DMS 273 (cell line): Measurements from ENCODE around the gene POPDC3.
"Not testable (repeated sequence)": the region's sequence is repeated elsewhere in the genome, so short reads cannot be mapped to it uniquely, and the experiment has no call there.

Experiments
- DNase-seq: peaks from one replicate; lab custom pipeline; 2025; ENCODE audit not compliant: unreplicated experiment; lab: John Stamatoyannopoulos, UW

Gene POPDC3

DNA sequence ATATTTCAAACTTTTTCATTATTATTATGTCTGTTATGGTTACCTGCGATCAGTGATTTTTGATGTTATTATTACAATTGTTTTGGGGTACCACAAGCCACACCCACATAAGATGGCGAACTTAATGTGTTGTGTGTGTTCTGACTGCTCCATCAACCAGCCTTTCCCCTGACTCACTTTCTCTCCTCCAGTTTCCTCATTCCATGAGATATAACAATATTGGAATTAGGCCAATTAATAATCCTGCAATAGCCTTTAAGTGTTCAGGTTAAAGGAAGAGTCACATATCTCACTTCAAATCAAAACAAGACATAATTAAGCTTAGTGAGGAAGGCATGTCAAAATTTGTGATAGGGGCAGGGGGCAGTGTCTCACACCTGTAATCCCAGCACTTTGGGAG lies 16.3 kb upstream of the POPDC3 start:
- no peak for DNase-seq

DNA sequence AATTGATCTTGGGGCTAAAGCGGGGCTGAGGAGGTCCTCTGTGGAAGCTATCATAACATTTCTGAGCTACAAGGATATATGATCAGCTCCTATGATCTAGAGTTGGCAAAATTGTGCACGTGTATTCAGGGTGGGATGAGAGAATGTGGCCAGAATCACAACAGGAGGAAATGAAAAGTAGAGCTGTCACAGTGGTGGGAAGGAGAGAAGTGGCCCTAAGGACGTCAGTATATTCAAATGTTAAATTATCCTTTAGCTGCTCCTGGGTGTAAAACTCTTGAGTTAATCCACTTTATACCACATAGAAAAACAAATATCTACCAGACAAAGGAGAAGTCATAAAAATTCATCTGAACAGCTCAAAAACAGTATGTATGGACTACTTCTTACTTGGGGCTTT lies 14.8 kb upstream of the POPDC3 start:
- no peak for DNase-seq

DNA sequence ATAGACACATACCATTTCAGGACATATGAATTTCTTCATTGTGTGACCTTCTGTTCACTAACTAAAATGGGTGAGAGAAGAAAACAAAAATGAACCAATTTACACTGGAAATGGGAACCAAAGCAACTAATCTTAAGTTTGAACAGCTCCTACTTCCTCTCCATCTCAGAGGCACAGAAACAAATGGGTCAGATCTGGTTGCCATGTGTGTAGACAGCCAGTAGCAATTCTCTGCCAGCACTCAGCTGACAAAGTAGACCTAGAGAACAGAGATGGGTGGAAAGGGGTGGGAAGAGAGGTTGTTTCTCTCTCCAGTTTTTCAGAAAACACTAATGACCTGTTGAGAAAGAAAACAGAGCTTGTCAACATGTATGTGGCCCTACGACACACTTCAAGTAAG lies 14.3 kb upstream of the POPDC3 start:
- no peak for DNase-seq

- peak; percentile 9 for DNase-seq
These were observed 13.8 kb upstream of the POPDC3 start for GRCh38 chr6:105193647-105194046.

DNA sequence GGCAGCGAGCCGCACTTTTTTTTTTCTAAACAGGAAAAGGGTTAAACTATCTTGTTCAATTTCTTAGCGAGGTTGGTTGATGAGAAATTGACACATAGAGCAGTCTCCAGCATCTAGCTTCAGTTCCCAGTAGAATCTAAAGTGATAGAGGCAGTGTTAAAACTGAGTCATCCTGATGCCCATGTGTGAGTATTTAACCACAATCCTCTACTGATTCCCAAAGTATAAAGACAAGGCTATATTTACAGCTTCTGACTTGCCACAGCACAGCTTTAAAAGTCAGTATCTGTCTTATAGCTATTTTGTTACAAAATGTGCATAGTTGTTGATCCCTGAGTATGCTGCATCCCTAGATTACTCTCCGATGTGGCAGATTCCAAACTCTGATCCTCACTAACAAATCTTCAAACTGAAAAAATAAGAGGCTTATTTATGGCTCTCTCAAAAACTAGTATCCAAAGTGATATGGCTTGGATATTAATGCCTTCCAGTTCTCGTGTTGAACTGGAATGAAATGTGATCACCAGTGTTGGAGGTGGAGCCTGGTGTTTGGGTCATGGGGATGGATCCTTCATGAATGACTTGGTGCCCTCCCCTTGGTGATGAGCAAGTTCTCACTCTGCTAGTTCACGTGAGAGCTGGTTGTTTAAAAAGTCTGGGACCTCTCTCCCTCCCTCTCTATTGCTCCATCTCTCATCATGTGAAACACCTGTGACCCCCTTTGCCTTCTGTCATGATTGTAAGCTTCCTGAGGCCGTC lies 13.1 kb upstream of the POPDC3 start:
- DNase-seq = no peak

GRCh38 chr6:105191351-105191750 lies 11.5 kb upstream of the POPDC3 start:
- DNase-seq = no peak

DNA sequence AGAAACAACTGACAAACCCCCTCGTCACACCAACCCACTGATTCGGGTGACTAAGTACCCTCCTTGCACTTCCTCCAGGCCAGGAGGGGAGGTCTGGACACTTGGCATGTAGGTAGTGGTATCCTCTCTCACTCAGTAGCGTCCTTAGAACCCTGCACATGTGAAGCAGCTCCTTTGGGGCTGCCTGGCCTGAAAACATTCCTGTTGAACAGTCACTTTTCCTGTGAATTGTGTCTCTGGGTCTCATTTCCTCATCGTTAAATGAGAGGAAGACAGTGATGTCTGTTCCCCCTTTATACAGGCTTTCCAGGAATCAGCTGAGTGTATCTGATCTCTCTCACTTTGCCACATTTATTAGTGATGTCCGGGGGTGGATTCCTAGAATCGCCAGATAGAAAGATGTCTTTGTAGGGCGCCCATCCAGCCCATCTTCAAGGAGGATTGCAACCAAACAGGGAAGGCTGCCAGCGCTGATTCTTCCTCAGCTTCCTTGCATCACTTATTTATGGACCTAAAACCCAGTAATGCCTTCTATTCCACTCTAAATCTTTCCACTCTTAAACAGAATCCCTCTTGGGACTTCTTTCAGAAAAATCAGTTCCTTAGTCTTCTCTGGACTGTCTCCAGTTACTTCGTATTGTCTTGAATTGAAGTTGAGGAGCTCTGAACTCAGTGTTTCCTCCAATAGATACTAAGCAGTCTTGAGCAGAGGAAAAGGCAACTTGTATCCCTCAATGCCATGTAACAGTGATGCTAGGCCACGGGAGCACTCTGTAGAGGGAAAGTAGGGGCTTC lies 9.4 kb upstream of the POPDC3 start:
- DNase-seq = no peak

GRCh38 chr6:105188251-105188650 lies 8.4 kb upstream of the POPDC3 start:
- no peak for DNase-seq

GRCh38 chr6:105186576-105186975 lies 6.8 kb upstream of the POPDC3 start:
- DNase-seq = no peak

DNA sequence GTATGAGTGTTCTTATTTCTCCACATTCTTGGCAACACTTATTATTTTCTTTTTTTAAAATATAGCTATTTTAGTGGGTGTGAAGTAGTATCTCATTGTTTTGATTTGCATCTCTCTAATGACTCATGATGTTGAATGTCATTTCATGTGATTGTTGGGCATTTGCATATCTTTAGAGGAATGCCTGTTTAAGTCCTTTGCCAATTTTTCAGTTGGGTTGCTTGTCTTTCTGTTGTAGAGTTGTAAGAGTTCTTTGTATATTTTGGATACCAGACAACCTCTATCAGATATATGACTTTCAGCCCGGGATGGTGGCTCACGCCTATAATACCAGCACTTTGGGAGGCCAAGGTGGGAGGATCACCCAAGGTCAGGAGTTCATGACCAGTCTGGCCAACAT lies 5.1 kb upstream of the POPDC3 start:
- DNase-seq = no peak

GRCh38 chr6:105181981-105182515 lies 2.2 kb upstream of the POPDC3 start:
- DNase-seq = no peak

DNA sequence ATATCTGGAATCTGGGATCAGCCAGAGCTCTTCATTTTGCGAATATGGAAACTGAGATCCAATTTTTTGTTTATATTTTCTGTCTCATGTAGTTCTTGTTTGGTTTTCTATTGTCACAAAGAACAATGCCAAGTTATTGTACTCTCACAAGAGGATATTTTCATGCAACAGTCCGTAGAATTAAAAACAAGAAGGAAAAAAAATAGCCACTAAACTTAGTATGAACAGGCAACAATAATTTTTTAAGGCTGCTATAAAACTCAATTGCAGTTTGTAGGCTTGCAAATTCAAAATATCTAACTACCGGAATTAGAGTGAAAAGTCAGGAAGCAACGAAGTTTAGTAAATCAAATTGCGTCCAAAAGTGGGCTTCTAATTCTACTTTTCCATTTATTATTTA lies 1.2 kb downstream of the POPDC3 start:
- no peak for DNase-seq

DNA sequence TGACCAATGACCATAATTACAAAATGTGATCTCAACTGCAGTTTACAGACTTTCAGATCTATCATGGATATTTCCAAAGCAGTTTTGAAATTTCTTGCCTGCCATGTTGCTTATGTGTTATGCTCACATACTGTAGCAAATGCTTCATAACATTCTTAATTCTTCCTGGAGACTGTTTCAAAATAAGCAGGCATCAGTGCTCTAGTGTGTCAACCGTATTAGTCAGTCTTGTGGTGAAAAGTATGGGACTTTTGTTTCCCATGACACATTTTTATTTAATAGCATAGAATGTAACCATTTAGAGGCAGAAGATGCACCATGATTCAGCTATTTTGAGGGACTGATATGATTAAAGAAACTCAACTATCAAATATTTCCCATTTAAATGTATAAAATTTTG lies 1.7 kb downstream of the POPDC3 start:
- DNase-seq = peak; percentile 15

GRCh38 chr6:105177556-105177955 lies 2.3 kb downstream of the POPDC3 start:
- DNase-seq = no peak

DNA sequence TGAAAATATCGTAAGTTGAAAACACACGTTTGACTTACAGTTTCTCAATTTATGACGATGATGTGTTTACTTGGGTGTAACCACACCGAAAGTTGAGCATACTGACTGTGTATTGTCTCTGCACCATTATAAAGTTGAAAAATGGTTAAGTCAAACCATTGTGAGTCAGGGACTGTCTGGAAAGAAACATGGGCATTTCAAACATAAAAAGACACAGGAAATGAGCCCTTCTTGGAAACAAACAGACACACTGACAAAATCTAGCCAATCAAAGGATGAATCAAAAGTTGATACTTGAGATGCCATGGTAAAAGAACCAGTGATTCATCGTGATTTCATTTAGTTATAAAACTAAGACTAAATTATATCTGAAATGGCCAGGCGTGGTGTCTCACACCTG lies 5.3 kb downstream of the POPDC3 start:
- no peak for DNase-seq

- DNase-seq = not testable (repeated sequence)
These were observed 7.3 kb downstream of the POPDC3 start for GRCh38 chr6:105172515-105172914.

- peak; percentile 30 for DNase-seq
These were observed 9.8 kb downstream of the POPDC3 start for GRCh38 chr6:105170059-105170458.

GRCh38 chr6:105167914-105168313 lies 11.9 kb downstream of the POPDC3 start:
- peak; percentile 68 for DNase-seq

- DNase-seq = peak; percentile 77
These were observed 15.4 kb downstream of the POPDC3 start for GRCh38 chr6:105164418-105164817.

DNA sequence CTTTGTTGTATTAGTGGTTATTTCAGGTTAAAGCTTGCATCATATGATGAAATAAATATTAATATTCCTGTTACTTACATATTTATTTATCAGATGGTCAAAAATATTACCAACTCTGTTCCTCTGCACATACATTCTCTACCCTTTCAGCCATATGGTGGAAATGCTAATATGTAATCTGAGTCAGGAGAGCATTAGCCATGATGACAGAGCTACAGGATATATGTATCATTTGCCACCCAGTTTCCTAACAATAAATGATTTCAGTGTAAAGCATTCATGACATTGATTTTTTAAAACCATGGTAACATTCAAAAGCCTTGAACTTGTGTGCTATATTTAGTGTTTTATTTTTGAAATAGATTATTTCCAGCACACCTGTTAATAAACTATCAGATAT lies 16.6 kb downstream of the POPDC3 start:
- DNase-seq = peak; percentile 81

DNA sequence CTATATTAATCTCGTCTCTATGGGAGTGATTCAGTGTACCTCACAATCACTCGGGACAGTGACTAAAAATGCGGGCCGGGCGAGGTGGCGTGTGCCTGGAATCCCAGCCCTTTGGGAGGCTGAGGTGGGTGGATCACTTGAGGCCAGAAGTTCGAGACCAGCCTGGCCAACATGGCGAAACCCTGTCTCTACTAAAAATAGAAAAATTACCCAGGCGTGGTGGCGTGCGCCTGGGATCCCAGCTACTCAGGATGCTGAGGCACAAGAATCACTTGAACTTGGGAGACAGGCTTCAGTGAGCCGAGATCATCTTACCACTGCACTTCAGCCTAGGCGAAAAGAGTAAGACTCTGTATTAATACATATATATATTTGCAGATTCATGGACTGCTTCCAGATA lies 17.4 kb downstream of the POPDC3 start:
- peak; percentile 13 for DNase-seq

GRCh38 chr6:105161421-105161820 lies 18.4 kb downstream of the POPDC3 start:
- DNase-seq = no peak
